GM19467 (cell line): Measurements from ENCODE around the gene SULT1E1.
"Not testable (repeated sequence)": the region's sequence is repeated elsewhere in the genome, so short reads cannot be mapped to it uniquely, and the experiment has no call there.

Experiments
- ATAC-seq: cut with Tn5 transposase; IDR thresholded peaks from one replicate; pipeline ENCODE4 v1.9.1; 2021; ENCODE audit warnings: mild to moderate bottlenecking, moderate library complexity; ENCODE audit not compliant: unreplicated experiment

SULT1E1 gene

DNA sequence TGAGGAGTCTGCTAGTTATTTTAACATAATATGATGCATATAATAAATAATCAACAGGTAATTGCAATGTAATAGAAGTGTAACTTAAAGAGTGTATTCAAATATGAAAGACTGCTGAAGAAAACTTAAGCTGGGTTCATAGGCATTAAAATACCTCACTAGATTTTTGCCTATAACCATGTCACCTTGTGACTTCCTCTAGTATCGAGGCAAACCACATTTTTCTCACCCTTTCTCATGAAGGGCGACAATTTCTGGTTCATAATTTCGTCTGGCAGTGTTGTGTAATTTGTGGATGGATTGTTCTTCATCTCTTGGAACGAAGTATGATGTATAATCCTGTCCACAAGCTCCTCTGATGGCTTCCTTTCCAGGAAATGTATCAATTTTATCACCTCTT is 16.0 kb downstream of the SULT1E1 start:
- peak; percentile 65 for ATAC-seq

DNA sequence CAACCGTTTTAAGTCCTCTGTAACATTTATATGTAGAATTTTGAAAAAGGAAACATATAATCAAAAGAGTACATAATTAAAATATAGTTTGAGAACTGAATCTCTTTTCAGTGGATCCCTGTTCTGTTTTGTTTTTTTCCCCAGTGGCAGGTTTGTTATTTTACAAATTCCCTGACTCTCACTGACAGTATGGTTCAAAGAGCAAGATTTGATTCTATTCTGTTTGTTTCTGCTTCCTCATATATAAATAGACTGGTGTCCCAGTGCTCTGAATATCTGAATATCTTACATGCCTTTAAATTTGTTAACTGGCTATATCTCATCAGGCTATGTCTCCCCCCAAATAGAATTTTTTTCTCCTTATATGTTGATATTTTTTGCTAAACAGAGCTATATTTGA is 16.6 kb downstream of the SULT1E1 start:
- no peak for ATAC-seq

DNA sequence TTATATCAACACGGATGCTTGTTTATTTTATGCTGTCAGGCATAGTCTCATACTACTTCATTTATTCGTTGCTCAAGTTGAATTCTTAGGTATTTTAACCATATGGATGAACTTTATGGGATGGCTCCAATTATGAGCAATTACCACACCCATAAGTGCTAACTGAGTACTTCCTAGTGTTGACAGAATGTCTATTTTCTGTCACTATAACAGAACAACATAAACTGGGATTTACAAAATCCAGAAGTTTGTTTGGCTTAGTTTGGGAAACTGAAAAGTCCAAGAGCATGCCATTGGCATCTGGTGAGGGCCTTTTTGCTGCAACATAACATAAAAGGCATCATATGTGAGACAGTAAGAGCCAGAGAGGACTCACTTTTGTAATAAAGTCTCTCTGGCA is 21.0 kb downstream of the SULT1E1 start:
- ATAC-seq, result no peak

DNA sequence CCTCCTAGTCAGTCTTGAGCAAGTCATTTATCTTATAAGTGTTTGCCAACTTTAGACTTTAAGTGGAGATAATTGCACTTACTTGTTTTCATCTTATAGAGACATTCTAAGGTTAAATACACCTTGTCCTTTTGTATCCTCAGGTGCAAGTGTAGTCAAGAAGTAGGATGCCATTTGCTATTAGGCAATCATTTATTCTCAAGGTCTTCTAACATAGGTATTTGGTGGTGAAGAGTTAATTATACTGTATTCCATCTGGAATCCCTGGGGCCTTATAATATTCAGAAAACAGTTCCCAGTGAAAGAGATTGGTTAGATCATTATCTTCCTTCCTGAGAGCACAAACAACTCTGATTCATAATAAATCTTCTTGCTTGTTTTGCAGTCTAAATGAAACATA is 23.7 kb downstream of the SULT1E1 start:
- no peak for ATAC-seq

DNA sequence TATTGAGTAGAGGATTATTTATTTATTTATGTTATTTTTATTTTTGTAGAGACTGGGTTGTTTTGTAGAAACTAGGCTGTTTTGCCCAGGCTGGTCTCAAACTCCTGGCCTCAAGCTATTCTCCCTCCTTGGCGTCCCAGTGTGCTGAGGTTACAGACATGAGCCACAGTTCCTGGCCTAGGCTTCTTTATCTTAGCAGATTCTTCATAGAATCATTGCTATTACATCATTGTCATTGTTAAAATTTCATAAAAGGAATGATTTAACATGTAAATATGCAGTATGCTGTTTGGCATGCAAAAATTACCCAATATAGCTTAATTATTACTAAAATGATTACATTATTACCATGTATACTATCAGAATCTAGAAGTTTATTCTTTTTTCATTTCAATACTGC is 24.2 kb downstream of the SULT1E1 start:
- ATAC-seq, result no peak

DNA sequence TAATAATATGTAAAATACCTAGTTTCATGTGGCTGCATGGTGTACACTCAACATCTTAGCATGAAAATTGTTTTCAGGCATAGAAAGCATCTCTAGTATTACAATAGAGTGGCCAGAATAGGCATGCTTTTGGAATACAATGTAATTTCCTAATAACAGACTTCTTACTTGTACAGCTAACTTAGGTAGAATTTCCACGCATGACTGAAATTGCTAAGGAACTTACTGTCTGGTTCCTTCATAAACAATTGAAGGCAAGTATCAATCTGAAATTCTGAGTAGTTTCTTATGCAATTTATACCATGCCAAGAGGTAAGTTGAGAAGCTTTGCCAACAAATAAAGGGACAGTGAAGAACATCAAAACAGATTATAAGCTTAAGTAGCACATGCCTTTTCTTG is 26.7 kb downstream of the SULT1E1 start:
- no peak for ATAC-seq

DNA sequence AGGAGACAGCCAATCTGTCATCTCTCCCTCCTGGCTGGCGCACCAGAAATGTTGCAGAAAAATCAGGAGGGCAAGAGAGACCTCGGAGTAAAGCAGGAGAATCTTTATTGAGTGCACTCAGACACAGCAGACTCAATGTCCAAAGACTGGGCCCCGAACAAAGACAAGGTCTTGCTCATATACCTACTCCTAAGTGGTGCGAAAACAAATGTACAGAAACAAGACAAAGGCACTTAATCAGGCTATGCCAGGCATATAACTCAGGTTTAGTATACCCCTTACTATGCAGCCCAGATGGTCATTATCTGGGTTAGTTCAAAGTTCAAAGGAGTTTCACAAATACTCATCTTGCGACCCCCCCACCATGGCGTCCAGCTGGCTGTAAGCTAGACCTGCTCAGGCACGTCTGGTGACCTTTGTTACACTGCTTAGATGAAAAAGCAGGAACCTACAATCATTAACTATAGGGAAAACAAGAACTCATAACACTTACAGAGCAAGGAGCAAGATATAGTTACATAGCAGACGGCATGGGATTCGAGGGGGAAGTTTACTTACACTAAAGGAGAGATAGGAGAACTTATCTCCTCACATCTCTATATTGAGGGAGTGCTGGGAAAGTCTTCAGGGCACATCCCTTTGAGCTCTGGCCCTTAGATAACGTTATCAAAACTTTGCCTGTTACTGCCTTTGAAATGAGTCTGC is 27.5 kb downstream of the SULT1E1 start:
- peak; percentile 36 for ATAC-seq

DNA sequence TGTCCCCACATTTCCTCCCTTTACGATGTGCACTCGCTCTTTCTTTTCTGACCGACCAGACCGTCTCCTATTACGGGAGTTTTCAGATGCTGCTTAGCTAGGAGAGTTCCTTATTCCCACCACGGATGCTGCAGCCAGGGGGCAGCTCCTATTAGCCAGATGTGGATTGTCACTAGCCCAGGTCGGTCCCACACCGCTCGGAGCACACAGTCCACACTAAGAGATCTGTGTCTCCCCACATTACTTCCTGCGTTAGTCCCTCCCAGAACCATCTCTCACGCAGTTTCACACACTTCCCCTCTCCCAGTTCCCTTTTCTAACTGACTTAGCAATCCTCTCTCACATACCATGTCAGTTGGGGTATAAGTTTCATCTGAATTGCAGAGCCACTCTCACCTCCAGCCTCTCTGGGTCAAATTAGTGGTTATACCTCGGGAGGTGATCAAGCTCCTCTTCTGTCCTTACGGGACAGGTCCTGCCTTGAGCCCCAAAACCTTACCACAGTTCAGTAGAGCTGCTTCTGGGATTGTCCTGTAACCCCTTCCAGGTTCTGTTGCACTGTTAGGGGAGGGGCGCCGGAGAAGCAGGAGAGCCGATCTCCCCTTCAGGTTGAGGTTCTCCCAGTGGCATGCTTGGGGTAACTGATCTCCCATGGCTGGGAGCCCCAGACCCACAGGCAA is 28.2 kb downstream of the SULT1E1 start:
- peak; percentile 93 for ATAC-seq

DNA sequence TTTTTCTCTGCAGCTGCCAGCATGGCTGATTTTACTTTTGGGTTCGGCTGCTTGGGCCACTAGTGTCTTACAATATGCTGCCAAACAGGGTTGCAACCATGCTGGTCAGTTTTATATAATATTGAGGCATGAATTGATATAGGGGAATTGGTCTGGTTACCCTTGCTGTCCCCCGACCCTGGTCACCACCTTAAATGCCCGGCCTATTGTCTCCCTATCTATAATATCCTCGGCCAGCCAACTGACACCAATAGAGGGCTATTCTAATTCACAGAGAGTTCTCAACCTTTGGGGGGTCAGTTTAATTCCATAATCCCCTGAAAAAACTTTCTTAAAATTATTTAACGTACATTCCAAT is 28.7 kb downstream of the SULT1E1 start:
- ATAC-seq, result no peak

DNA sequence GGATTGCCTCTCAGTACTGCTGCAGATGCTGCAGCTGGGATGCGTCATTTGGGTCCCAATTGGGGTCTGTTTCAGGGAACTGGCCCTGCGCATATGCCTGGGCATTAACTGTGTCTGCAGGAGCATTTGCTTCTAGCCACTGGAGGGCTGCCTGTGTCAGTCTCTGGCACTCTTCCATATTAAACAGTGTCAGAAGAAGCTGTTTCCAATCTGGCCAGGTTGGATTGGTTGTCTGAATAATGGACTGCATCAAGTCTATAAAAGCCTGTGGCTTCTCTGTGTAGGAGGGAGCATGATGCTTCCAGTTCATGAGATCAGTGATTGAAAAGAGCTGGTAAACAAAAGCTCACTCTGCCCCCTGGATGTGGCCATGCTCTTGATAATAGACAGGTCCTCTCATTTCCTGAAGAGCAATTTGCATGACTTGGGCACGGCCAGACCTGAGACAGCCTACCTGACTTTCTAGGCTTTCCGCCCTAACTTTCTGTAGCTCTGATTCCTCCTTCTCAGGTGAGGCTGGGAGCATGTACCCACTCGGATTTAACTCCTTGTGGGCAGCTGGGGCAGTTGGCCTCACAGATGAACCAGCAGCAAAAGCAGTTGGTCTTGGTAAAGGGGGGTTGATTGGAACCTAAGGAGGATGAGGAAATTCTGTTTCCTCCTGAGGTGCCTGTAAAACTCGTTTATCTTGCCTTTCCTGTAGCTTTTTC is 29.2 kb downstream of the SULT1E1 start:
- ATAC-seq, result peak; percentile 41

DNA sequence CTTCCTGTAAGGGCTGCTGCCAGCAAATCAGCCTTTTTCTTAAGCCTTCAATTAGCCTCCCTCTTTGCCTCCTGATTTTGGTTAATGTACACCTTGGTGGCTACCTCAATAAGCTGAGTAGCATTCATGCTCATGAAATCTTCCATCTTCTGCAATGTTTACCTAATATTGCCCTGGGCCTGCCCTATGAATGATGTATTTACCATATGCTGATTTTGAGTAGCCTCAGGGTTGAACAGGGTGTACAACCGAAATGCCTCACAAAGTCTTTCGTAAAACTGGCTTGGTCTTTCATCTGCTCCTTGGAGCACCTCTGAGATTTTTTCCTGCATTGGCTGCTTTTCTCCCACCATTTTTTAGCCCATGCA is 29.8 kb downstream of the SULT1E1 start:
- no peak for ATAC-seq

DNA sequence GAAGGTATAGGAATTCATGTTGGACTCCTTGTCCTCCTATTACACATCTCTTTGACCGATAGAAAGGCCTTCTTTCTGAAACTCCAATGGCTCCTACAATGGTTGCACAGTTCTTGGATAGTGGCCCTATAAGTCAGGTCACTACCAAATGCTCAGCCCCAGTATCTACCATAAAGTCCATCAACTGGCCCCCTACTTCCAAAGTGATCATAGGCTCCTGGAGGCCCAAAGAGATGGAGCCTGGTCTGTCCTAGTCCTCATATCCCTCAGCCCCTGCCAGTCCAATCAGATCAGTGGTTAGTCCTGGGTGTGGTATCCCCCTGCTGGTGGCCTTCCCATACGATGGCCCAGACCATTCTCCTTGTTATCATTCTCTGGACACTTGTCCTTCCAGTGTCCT is 30.3 kb downstream of the SULT1E1 start:
- no peak for ATAC-seq

DNA sequence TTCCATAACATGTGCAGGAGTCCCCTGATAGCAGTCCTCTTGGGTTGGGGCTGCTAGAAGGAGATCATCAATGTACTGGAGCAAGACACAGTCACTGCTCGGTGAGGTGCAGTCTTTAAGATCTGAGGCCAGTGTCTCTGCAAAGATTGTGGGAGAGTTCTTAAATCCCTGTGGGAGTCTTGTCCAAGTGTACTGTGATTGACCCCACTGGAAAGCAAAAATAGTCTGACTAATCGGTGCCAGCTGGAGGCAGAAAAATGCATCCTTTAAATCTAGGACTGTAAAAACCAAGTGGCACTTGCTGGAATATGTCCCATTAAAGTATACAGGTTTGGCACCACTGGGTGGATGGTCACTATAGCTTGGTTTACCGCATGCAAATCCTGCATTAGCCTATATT is 31.1 kb downstream of the SULT1E1 start:
- ATAC-seq, result no peak

DNA sequence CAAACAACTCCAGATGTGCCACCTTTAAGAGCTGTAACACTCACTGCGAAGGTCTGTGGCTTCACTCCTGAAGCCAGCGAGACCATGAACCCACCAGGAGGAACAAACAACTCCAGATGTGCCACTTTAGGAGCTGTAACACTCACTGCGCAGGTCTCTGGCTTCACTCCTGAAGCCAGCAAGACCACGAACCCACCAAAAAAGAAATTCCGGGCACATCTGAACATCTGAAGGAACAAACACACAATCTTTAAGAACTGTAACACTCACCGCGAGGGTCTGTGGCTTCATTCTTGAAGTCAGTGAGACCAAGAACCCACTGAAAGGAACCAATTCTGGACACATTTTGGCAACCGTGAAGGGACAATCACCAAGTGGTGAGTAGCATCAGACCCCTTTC is 34.9 kb downstream of the SULT1E1 start:
- not testable (repeated sequence) for ATAC-seq

DNA sequence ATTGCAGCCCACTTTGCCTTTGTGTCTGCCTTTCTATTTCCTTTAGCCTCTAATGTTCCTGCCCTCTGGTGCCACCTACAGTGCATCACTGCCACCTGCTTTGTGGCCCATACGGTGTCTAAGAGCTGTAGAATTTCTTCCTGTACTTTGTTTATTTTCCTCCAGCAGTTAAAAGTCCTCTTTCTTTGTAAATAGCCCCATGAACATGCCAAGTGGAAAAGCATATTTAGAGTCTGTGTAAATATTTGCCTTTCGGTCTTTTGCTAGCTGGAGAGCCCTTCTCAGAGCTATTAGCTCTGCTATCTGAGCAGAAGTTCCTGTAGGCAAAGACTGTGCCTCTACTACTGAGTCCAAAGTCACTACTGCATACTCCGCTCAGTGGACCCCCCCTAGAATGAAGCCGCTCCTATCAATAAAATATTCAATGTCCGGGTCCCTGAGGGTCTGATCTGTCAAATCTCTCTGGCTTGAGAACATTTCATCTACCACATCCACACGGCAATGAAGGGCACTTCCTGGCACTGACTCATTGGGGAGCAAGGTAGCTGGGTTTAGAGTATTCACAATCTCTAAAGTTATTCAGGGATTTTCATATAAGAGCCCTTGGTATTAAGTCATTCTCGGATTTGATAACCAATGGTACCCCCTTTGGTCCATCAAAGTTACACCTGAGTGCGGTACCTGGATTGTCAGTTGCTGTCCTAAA is 36.3 kb downstream of the SULT1E1 start:
- peak; percentile 95 for ATAC-seq

DNA sequence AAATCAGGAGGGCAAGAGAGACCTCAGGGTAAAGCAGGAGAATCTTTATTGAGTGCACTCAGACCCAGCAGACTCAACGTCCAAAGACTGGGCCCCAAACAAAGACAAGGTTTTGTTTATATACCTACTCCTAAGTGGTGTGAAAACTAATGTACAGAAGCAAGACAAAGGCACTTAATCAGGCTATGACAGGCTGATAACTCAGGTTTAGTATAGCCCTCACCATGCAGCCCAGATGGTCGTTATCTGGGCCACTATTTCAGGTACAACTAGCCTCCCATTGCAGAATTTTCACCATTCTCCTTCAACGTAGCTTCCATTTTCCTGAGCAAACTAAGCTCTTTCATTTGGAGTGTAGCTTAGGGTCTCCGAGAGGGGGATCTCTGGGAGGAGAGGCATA is 36.9 kb downstream of the SULT1E1 start:
- no peak for ATAC-seq

DNA sequence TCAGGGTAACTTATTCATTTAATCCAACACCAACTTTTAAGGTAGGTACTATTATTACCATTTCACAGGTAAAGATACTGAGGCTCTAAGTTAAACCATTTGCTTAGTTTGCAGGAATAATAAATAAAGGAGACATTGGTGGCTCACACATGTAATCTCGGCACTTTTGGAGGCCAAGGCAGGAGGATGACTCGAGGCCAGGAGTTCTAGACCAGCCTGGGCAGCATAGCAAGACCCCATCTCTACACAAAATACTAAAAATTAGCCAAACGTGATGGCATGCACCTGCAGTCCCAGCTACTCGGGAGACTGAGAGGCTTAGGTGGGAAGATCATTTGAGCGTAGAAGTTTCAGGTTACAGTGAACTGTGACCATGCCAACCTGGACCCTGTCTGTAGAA is 37.7 kb downstream of the SULT1E1 start:
- ATAC-seq, result no peak

DNA sequence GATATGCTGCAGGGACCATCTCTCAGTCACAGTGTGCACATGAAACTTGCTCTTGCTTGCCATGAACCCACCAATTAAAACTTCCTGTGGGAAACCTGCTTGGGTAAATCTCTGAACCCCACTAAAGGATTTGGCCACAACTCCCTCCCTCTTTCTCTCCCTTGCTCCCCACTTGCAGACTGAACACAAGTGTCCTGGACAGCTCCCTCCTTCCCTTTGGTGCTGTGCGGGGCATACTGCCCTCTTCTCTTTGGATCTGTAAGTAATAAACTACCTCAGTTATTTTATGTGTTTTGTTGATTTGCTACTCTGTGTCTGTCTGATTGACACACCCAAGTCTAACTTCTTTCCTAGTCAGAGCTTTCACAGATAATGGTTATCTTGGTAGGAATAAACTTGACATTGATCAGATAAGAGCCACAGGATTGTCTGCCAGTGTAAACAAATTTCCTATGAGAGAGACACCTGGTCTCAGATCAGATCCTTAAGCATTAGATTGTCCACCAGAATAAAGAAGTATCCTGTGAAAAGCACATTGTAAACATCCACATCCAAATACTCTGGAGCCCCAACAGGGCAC is 41.8 kb downstream of the SULT1E1 start:
- ATAC-seq, result no peak

DNA sequence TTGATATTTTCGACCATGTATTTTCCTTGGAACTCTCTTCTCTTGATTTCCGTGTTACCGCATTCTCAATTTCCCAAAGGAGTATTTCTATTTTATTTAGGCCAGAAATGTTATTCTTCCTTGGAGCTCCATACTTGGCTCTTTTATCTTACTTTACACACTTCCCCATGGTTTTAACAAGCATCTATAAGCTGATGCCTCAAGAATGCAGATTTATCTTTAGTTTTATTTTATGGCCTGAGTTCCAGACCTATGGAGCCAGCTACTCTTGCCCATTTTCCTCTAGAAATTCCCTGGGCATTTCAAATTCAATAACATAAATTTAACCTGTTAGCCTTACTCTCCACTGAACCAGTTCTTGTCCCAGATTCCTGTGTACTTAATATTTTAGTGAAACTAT is 43.7 kb downstream of the SULT1E1 start:
- ATAC-seq, result no peak

DNA sequence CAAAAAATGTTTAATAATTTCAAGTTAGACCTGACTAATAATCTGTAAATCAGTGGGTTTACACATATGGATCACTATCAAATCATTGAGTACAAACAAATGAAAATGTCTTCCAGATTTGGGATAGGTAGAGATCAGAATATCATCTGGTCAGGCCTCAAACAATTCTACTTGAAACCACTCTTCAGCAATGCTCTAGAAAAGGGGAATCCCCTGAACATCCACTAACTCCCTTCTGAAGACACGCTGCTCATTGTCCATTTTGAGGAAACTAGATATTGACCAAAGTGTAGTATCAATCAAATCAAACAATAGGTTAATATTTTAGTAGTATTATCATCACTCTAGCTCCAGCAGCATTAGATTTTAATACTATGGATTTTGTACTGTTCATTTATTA is 46.3 kb downstream of the SULT1E1 start:
- ATAC-seq, result no peak

DNA sequence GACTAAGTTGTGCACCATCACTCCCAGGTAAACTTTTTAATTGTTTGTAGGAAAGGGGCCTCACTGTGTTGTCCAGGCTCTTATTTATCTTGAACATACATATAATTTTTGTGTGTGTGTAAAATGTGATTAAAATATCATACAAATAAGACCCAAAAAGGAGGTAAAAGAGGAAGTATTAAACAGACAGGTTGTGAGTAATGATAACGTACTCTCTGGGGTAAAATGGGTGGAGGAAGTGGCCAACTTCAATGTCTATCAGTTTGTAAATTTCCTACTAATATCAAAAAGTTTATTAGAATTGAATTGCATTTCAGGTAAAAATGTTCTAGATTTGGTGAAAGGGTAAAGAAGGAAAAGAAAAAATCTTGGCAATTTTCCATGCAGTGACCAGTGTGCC is 48.8 kb downstream of the SULT1E1 start:
- no peak for ATAC-seq
